Measurements from ENCODE around the gene ZMAT3. TPM values are rescaled to one million over a fixed set of nuclear protein-coding genes. Genes with fewer than 3 reads are reported as not detected.

Gene ZMAT3
- total and polyA plus RNA-seq, 2 of the 8 experiments (the other 6 are each of a cell fraction or from before 2014, with no cell fraction given) = 5.0 to 9.2 TPM

- TF ChIP-seq E2F6 (IDR thresholded peaks at IDR 0.05) = no peak
- no peak for TF ChIP-seq TEAD4 (IDR thresholded peaks at IDR 0.05; ENCODE audit: low read depth, low read length)
- TF ChIP-seq TBP (IDR thresholded peaks at IDR 0.05; ENCODE audit: low read depth, low read length) = no peak
- no peak for TF ChIP-seq RAD21 (IDR thresholded peaks at IDR 0.05 in 1 of 2, conservative IDR thresholded peaks at IDR 0.05 in 1 of 2; ENCODE audit: low read depth in 2 of 2, low read length in 2 of 2)
- TF ChIP-seq POLR2AphosphoS5 (IDR thresholded peaks at IDR 0.05; ENCODE audit: low read depth, low read length) = no peak
- TF ChIP-seq JUN (IDR thresholded peaks at IDR 0.05; ENCODE audit: low read depth, low read length) = no peak
Observed at GRCh38 chr3:179108086-179108485, 36.5 kb upstream of the ZMAT3 start (continued).
